ENCODE results near the gene ZC3H12D. TPM values are rescaled to one million over a fixed set of nuclear protein-coding genes. Genes with fewer than 3 reads are reported as not detected.
A peak's percentile ranks its signal among the peaks of the same experiment; 100 is the strongest.

ZC3H12D gene
- polyA plus RNA-seq, 3 donors: 0.96 to 4.7 (median 1.2) TPM

DNA sequence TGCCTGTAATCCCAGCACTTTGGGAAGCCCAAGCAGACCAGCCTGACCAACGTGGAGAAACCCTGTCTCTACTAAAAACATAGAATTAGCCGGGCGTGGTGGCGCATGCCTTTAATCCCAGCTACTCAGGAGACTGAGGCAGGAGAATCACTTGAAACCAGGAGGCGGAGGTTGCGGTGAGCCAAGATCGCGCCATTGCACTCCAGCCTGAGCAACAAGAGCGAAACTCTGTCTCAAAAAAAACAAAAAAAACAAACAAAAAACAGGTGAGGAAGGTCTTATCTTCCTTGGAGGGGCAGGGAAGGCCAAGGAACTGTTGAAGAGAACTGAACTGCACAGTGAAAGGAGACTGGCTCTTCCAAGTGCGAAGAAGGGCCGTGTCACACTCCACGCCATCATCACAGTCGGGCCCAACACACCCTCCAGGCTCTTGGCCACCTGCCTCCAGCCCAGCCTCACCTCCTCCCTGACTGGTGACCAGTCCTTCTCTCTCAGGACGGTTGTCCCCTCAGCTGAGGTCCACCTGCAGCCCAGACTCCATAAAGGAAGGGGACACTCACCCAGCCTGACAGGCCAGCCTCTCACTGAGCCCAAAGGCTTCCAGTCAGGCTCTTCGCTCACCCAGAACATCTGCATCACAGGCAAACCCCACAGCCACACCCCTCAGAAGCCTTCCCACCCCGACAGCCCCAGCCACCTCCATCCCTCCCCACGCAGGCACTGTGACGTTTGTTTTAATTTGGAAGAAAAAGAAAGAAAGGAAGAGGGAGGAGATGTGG lies 4.1 kb downstream of the ZC3H12D start:
- Histone ChIP-seq H3K4me3 (replicated peaks in 1 of 3; ENCODE audit: low read depth in 2 of 3, low read length in 3 of 3) (peak overlapping the region in 1 of 3 experiments; percentile 73), H3K79me2 (ENCODE audit: insufficient read depth, low read length) (peaks cover 57% of the 10 kb centered on the region), H2AFZ (ENCODE audit: insufficient read depth, low read depth, low read length, poor library complexity, severe bottlenecking) (peak overlapping the region; percentile 82), H3K27ac (ENCODE audit: low read depth in 1 of 2, low read length in 2 of 2) (peak overlapping the region; percentile 90 to 94), H4K20me1 (ENCODE audit: insufficient read depth, low read length) (no peaks in the 10 kb centered on the region), H3K4me1 (ENCODE audit: control insufficient read depth in 1 of 2, insufficient read depth in 2 of 2, low read length in 2 of 2) (peaks cover 53 to 54% of the 10 kb centered on the region in 2 donors), H3K27me3 (ENCODE audit: control insufficient read depth in 2 of 2, insufficient read depth in 2 of 2, low read length in 2 of 2) (no peaks in the 10 kb centered on the region), H3K9ac (ENCODE audit: insufficient read depth, low read length, poor library complexity, severe bottlenecking) (peak overlapping the region; percentile 79), H3K4me2 (replicated peaks; ENCODE audit: extremely low read depth, low read length, poor library complexity, severe bottlenecking) (peak overlapping the region; percentile 72), H3K9me3 (replicated peaks in 1 of 2; ENCODE audit: control insufficient read depth in 1 of 2, insufficient read depth in 1 of 2, low read length in 2 of 2) (no peaks in the 10 kb centered on the region), H3K36me3 (replicated peaks in 1 of 2; ENCODE audit: control insufficient read depth in 1 of 2, insufficient read depth in 2 of 2, low read length in 2 of 2) (no peaks in the 10 kb centered on the region)
- intact Hi-C loops (cut with micrococcal nuclease): no loop called here
- Mint-ChIP-seq H3K27me3 (ENCODE audit: low read depth in 3 of 3) (peaks cover 0 to 5% (median 0%) of the 10 kb centered on the region in 3 donors), H3K4me3 (peak overlapping the region; percentile 83 to 92), H3K9me3 (no peaks in the 10 kb centered on the region), H3K27ac (peak overlapping the region; percentile 92 to 99 (median 98)), H3K4me1 (peaks cover 53% of the 10 kb centered on the region), H3K36me3 (peaks cover 15 to 16% of the 10 kb centered on the region in 2 donors)
- WGBS (ENCODE audit: insufficient coverage): 93% methylated on average over 9 of the region's 18 CpGs
- DNase-seq: no peak
- TF ChIP-seq, protein P1, sequence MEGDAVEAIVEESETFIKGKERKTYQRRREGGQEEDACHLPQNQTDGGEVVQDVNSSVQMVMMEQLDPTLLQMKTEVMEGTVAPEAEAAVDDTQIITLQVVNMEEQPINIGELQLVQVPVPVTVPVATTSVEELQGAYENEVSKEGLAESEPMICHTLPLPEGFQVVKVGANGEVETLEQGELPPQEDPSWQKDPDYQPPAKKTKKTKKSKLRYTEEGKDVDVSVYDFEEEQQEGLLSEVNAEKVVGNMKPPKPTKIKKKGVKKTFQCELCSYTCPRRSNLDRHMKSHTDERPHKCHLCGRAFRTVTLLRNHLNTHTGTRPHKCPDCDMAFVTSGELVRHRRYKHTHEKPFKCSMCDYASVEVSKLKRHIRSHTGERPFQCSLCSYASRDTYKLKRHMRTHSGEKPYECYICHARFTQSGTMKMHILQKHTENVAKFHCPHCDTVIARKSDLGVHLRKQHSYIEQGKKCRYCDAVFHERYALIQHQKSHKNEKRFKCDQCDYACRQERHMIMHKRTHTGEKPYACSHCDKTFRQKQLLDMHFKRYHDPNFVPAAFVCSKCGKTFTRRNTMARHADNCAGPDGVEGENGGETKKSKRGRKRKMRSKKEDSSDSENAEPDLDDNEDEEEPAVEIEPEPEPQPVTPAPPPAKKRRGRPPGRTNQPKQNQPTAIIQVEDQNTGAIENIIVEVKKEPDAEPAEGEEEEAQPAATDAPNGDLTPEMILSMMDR (IDR thresholded peaks at IDR 0.05): no peak

DNA sequence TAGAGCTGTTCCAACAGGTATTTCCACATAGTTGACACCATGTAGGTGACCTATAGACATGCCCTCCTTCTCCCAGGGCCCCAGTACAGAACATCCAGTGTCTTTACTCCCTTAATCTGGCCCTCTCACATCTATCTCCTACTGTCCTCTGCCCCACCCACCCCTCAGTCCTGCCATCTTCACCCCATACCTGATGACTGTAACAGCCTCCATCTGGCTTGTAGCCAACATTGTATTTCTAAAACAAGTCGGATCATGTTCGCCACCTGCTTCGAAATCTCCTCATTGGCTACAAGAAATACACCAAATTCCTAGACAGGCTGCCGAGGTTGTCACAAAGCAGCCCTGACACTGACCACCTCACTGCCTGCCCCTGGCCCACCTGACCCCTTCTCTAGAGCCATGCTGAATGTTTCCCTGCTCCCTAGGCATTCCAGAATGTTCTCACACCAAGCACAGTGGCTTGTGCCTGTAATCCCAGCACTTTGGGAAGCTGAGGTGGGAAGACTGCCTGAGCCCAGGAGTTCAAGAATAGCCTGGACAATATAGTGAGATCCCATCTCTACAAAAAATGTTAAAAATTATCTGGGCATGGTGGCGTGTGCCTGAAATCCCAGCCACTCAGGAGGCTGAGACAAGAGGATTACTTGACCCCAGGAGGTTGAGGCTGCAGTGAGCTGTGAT lies 6.0 kb downstream of the ZC3H12D start:
- no peak overlapping the region for H2AFZ ChIP-seq (ENCODE audit: insufficient read depth, low read depth, low read length, poor library complexity, severe bottlenecking)
- H3K4me3 ChIP-seq (replicated peaks in 1 of 3; ENCODE audit: low read depth in 2 of 3, low read length in 3 of 3): no peak overlapping the region
- H4K20me1 ChIP-seq (ENCODE audit: insufficient read depth, low read length): no peaks in the 10 kb centered on the region
- Mint-ChIP-seq H3K36me3 (peaks cover 16 to 22% of the 10 kb centered on the region in 2 donors), H3K27ac (peak overlapping the region in 3 of 7 donors; percentile 40 to 54 (median 43)), H3K4me3 (no peak overlapping the region), H3K27me3 (ENCODE audit: low read depth in 3 of 3) (no peaks in the 10 kb centered on the region), H3K9me3 (peaks cover 0 to 1% (median 0%) of the 10 kb centered on the region in 7 donors), H3K4me1 (peaks cover 35% of the 10 kb centered on the region)
- intact Hi-C loops (cut with micrococcal nuclease): no loop called here
- peaks cover 71% of the 10 kb centered on the region for H3K79me2 ChIP-seq (ENCODE audit: insufficient read depth, low read length)
- DNase-seq: no peak
- no peak overlapping the region for H3K9ac ChIP-seq (ENCODE audit: insufficient read depth, low read length, poor library complexity, severe bottlenecking)
- H3K4me1 ChIP-seq (ENCODE audit: control insufficient read depth in 1 of 2, insufficient read depth in 2 of 2, low read length in 2 of 2): peaks cover 33 to 35% of the 10 kb centered on the region in 2 donors
- H3K36me3 ChIP-seq (replicated peaks in 1 of 2; ENCODE audit: control insufficient read depth in 1 of 2, insufficient read depth in 2 of 2, low read length in 2 of 2): peaks cover 5 to 6% of the 10 kb centered on the region in 2 donors
- H3K27me3 ChIP-seq (ENCODE audit: control insufficient read depth in 2 of 2, insufficient read depth in 2 of 2, low read length in 2 of 2): no peaks in the 10 kb centered on the region
- H3K4me2 ChIP-seq (replicated peaks; ENCODE audit: extremely low read depth, low read length, poor library complexity, severe bottlenecking): no peak overlapping the region
- no peak overlapping the region for H3K27ac ChIP-seq (ENCODE audit: low read depth in 1 of 2, low read length in 2 of 2)
- 98% methylated on average over 5 of the region's 5 CpGs for WGBS (ENCODE audit: insufficient coverage)
- no peaks in the 10 kb centered on the region for H3K9me3 ChIP-seq (replicated peaks in 1 of 2; ENCODE audit: control insufficient read depth in 1 of 2, insufficient read depth in 1 of 2, low read length in 2 of 2)
- TF ChIP-seq, protein P1 (IDR thresholded peaks at IDR 0.05): no peak
